SKM-1 (cell line): ENCODE measurements around the gene ANXA7.
"Not testable (repeated sequence)": the region's sequence is repeated elsewhere in the genome, so short reads cannot be mapped to it uniquely, and the experiment has no call there.

Experiments
- DNase-seq: peaks from one replicate; lab custom pipeline; 2025; ENCODE audit not compliant: unreplicated experiment; lab: John Stamatoyannopoulos, UW

Gene ANXA7

GRCh38 chr10:73408061-73408460 lies 5.8 kb downstream of the ANXA7 start:
- DNase-seq: no peak

- DNase-seq: no peak
Observed at GRCh38 chr10:73407495-73407894, 6.4 kb downstream of the ANXA7 start.

GRCh38 chr10:73406846-73407245 lies 7.0 kb downstream of the ANXA7 start:
- no peak for DNase-seq

DNA sequence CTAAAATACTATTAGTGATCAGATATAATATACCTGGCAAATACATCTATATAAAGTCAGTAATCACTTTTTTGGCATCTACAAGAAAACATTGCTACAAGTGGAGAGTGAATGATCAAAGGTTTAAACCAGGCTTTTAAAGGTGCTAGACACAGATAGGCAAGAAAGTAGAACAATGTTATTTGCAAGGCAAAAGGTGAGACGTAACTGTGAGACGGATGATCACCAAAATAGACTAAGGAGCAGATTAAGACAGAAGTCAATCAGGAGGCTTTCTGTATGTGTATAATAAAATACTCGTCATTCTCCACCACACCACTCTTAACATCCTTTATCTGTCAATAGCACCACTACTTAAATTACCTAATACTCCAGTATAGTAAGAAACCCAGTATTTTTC lies 8.3 kb downstream of the ANXA7 start:
- no peak for DNase-seq

DNA sequence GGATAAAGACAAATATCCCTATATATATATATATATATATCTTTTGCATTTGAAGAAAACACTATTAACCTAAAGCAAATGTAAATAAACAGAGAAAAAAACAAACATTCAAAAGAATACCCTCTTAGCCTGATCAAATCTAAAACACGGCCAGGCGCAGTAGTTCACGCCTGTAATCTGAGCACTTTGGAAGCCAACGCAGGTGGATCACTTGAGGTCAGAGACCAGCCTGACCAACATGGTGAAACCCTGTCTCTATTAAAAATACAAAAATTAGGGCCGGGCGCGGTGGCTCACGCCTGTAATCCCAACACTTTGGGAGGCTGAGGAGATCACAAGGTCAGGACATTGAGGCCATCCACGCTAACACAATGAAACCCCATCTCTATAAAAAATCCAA lies 9.2 kb downstream of the ANXA7 start:
- DNase-seq: no peak

GRCh38 chr10:73401636-73402035 lies 12.2 kb downstream of the ANXA7 start:
- DNase-seq: no peak

DNA sequence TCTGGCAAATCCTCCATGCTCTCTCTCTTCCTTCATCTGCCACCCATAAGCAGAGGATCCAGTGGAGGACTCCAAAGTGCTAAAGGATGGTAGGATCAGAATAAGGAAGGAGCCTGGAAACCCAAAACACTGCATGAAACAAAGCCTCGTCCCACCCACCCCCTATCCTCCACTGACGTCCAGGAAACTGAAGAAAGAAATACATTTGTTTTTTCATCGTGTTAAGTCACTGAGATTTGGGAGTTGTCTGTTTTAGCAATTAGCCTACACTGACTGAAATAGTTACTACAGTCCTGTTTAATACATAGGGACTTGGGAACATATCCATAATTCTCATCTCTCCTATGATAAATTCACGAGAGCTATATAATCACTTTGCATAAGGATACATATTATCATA lies 14.8 kb downstream of the ANXA7 start:
- no peak for DNase-seq

GRCh38 chr10:73398024-73398423 lies 15.8 kb downstream of the ANXA7 start:
- DNase-seq: no peak

- not testable (repeated sequence) for DNase-seq
Observed at GRCh38 chr10:73394325-73394724, 19.5 kb downstream of the ANXA7 start.

DNA sequence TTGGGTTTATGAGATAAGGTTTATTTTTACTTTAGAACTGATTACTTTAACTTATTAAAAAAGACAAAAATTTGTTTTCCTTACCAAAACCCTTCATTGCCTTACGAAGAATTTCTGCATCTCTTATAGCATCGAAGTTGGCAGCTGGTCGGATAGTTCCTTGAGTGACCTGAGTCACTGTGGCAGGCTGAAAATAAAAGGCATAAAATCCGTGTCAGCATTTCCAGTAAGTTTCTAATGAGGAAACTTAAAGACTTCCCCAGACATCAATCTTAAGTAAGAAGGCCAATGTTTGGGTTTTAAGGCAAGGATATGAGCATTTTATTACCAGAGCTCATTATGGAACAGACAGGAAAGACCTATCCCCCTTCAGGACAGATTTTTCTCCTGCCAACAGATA lies 25.6 kb downstream of the ANXA7 start:
- no peak for DNase-seq

DNA sequence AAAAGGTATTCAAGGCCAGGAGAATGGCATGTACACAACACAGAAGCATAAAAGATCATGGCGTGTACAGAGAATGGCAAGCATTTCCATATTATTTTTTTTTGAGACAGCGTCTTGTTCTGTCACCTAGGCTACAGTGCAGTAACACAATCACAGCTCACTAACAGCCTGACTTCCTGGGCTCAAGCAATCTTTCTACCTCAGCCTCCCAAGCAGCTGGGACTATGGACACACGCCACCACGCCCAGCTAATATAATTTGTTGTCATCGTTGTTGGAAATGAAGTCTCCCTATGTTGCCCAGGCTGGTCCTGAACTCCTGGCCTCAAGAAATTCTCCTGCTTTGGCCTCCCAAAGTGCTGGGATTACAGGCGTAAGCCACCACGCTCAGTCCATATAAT lies 27.3 kb downstream of the ANXA7 start:
- DNase-seq: no peak

DNA sequence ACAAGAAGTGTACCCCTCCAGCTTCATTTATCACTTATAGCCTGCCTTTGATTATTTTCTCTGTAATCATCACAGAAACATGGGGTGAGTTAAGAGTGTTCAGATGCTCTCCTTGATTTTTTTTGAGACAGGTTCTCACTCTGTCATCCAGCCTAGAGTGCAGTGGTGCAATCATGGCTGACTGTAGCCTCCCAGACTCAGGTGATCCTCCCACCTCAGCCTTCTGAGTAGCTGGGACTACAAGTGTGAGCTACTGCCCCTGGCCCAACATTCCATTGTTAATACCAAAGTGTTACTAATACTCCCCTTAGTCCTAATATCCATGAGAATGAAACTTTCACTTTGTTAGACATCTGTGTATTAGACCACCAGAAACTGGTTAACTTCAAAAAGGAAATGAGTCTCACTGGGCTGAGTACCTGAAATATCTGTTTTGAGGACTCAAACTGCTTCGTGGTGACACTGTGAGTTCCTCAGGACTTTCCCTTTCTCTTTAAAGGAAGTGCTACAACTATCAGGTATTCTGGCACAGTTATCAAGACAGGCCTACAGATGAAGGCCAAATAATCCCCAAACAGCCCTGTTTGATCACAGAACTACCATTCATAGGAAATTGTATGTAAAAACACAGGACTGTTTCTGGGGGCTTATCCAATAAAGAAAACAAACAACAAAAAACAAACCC lies 34.7 kb downstream of the ANXA7 start:
- DNase-seq: no peak

DNA sequence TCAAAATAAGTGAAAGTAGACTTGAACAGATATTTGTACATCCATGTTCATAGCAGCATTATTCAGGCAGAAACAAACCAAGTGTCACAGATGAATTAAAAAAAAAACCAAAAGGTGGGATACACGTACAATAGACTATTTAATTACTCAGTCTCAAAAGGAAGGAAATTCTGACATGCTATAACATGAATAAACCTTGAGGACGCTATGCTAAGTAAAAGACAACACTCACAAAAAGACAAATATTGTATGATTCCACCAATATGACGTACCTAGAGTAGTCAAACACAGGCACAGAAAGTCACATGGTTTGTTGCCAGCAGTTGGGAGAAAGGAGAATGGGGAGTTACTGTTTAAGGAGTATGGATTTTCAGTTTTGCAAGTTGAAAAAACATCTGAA lies 37.2 kb downstream of the ANXA7 start:
- no peak for DNase-seq

GRCh38 chr10:73368238-73368637 lies 45.6 kb downstream of the ANXA7 start:
- DNase-seq: no peak

- no peak for DNase-seq
Observed at GRCh38 chr10:73366381-73367298, 47.2 kb downstream of the ANXA7 start.

- no peak for DNase-seq
Observed at GRCh38 chr10:73364964-73365363, 48.9 kb downstream of the ANXA7 start.

- no peak for DNase-seq
Observed at GRCh38 chr10:73359492-73359891, 54.4 kb downstream of the ANXA7 start.

DNA sequence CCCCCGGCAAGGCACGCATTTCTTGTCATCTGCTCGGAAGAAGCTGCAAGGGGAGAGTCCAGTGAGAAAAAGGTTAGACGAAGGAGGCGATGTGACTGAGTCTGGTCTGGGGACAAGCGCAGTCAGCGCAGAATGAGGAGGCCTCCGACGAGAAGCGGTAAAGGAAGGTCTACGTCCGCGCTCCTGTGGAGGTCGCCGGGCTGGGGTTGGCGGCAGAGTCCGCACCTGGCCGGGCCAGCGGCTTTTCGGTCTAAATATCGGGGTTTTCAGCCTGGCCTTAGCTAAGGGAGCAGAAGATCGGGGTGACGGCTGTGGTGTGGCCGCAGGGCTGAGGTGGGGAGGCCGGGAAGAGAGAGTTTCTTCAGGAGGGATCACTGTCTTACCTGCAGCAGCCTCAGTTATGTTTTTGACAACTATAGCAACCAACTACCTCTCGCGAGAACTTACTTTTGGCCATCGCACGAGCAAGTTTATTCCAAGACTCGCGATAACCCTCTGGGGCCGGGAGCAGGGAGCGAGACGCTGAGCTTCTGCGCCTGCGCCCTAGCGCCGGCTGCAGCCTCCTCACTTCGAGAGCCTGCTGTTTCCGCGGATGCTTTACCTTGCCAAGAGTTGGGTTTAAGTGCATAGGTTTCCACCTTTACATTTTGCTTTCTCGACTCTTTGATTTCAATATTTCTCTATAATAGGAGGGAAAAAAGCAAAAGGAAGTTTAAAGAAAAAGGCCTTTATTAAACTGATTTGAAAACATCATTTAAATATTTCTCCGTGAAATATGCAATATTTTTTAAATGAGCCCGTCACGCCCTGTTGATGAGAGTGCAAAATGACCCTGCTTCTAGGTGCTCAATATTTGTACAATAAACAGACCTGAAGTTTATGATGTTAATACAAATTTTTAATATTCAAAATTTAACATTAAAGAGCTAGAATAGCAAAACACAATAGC lies 55.3 kb downstream of the ANXA7 start, which contains the start of gene CFAP70:
Gene CFAP70, minus strand, starts transcription at position 534 of the 949 bp plus-strand sequence. CDS start 4,068 bp downstream, outside the sequence.
- peak; percentile 93 for DNase-seq

- no peak for DNase-seq
Observed at GRCh38 chr10:73357821-73358220, 56.0 kb downstream of the ANXA7 start.

DNA sequence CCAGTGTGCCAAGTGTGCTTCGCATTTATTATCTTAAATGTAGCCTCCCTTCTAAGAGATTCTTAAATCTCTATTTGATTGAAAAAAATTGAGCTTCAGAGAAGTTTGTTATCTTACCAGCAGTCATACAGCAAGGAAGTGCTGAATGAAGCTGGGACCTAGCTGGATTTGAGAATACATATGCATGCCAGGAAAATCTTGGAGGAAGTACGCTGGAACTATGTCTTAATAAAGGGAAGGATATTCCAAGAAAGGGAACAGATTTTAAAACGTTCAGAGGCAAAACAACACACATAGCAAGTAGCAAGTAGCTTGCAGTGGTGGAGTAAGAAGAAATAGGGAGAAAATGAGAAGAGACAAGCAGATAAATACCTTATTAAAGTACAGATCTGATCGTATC lies 56.7 kb downstream of the ANXA7 start:
- DNase-seq: no peak

- DNase-seq: no peak
Observed at GRCh38 chr10:73344269-73344668, 69.6 kb downstream of the ANXA7 start.
